Left colon (tissue), 2 donors: ENCODE results near the gene TM9SF1. TPM values are rescaled to one million over a fixed set of nuclear protein-coding genes. Genes with fewer than 3 reads are reported as not detected.
"Not testable (repeated sequence)": the region's sequence is repeated elsewhere in the genome, so short reads cannot be mapped to it uniquely, and the experiment has no call there.

Experiments used
- ATAC-seq: fragments of 200-7000 bp; cut with Tn5 transposase; one replicate; pipeline ENCODE4 v1.9.1; 2020; ENCODE audit warnings: mild to moderate bottlenecking, moderate library complexity
- DNase-seq, 2 donors: peaks; one replicate each; pipeline ENCODE4 v3.0.0-alpha.2; 2020
- intact Hi-C, 2 donors: fragments of 100-400 bp; cut with DNase I in 1 of 2; cut with micrococcal nuclease in 1 of 2; formaldehyde crosslinking; loops; one replicate each; pipeline versions ENCODE4 v1.11.2 to v1.14.0; 2022; cut with DNase I, micrococcal nuclease
- total RNA-seq, 2 donors: library from RNA; stranded (reverse); fragmentation: NEBNext Ultra II Directional; extraction: Animal tissue kit (Norgen Biotek cat#: 25700); gene quantifications; one replicate each; pipeline ENCODE4 v1.2.1, GENCODE V29; 2021
- donor health status: DM: no; HTN: no; CAD: no.
- donor health status: DM: yes; HTN: yes; CAD: no.

The TM9SF1 gene
- total RNA-seq, 2 donors from 2014 or later, result 49.2 to 52.7 TPM

- intact Hi-C loops, result no loop called here
- DNase-seq (no peak), ATAC-seq (peak; percentile 47)
Measured at GRCh38 chr14:24231263-24232120, 36.3 kb upstream of the TM9SF1 start.

DNA sequence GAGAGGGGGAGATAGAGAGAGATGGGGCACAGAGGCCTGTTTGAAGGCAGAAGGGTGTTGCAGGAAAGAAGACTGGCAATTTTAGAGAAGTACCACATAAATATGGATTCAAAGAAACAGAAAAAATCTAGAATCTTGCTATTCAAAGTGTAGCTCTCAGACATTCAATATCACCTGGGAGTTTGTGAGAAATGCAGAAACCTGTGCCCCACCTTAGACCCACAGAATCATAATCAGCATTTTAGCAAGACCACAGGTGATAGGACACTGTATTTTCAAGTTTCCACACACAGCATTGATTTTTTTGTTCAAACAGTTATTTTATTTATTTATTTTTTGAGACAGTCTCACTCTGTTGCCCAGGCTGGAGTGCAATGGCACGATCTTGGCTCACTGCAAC, 33.7 kb upstream of the TM9SF1 start:
- DNase-seq, result no peak
- ATAC-seq, result no peak
- intact Hi-C loops, result no loop called here

- DNase-seq (no peak), ATAC-seq (no peak)
- intact Hi-C loops, result no loop called here
Measured at GRCh38 chr14:24226473-24226872, 31.2 kb upstream of the TM9SF1 start.

DNA sequence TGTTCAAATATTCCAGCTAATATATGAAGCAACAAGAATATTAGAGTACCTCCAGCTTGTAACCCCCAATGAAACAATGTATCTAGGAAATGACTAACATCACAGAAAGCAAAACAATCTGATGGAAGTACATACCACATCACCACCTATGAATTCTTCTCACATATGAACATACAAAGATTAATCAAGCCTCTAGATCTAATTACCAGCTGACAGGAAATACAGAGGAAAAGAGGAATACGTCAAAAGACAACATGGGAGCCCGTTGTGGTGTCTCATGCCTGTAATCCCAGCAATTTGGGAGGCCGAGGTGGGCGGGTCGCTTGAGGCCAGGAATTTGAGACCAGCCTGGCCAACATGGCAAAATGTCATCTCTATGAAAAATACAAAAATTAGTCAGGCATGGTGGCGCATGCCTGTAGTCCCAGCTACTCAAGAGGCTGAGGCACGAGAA, 29.4 kb upstream of the TM9SF1 start:
- intact Hi-C loops, result no loop called here
- ATAC-seq (no peak), DNase-seq (no peak)

DNA sequence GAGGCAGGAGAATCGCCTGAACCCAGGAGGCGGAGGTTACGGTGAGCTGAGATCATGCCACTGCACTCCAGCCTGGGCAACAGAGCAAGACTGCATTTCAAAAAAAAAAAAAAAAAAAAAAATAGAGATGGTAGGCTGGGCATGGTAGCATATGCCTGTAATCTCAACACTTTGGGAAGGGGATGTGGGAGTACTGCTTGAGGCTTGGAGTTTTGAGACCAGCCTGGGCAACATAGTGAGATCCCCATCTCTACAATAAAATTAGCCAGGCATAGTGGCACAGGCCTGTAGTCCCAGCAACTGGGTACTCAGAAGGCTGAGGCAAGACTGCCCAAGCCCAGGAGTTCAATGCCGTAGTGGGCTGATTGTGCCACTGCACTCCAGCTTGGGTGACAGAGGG, 27.7 kb upstream of the TM9SF1 start:
- intact Hi-C loops, ATAC-seq, DNase-seq: not testable (repeated sequence)

GRCh38 chr14:24219521-24219920, 24.3 kb upstream of the TM9SF1 start:
- intact Hi-C loops, result no loop called here
- DNase-seq, result no peak
- no peak for ATAC-seq

- no peak for ATAC-seq
- intact Hi-C loops, result no loop called here
- no peak for DNase-seq
Measured at GRCh38 chr14:24219080-24219479, 23.8 kb upstream of the TM9SF1 start.

GRCh38 chr14:24216876-24217275, 21.6 kb upstream of the TM9SF1 start:
- ATAC-seq, DNase-seq, intact Hi-C loops: not testable (repeated sequence)

GRCh38 chr14:24216345-24216699, 21.1 kb upstream of the TM9SF1 start:
- intact Hi-C loops, result no loop called here
- ATAC-seq (no peak), DNase-seq (no peak)

- intact Hi-C loops, result no loop called here
- DNase-seq (peak; percentile 85 to 90), ATAC-seq (peak; percentile 76)
Measured at GRCh38 chr14:24215495-24216344, 20.5 kb upstream of the TM9SF1 start, which contains the start of gene MDP1. TSS of gene MDP1 (minus strand) at chr14:24216066. CDS start at chr14:24215955, 111 bp downstream.

- intact Hi-C loops, result no loop called here
- DNase-seq, result no peak
- no peak for ATAC-seq
Measured at GRCh38 chr14:24213866-24214662, 18.8 kb upstream of the TM9SF1 start.

GRCh38 chr14:24212924-24213865, 18.0 kb upstream of the TM9SF1 start, which contains the start of gene CHMP4A:
TSS of gene CHMP4A (minus strand) at chr14:24213488. CDS start at chr14:24213439, 49 bp downstream.
- peak; percentile 97 to 99 for DNase-seq
- ATAC-seq, result peak; percentile 83
- intact Hi-C loops, result no loop called here

- no peak for DNase-seq
- intact Hi-C loops, result no loop called here
- no peak for ATAC-seq
Measured at GRCh38 chr14:24211311-24211710, 16.1 kb upstream of the TM9SF1 start.

- DNase-seq (no peak), ATAC-seq (no peak)
- intact Hi-C loops, result no loop called here
Measured at GRCh38 chr14:24207625-24208024, 12.4 kb upstream of the TM9SF1 start.

DNA sequence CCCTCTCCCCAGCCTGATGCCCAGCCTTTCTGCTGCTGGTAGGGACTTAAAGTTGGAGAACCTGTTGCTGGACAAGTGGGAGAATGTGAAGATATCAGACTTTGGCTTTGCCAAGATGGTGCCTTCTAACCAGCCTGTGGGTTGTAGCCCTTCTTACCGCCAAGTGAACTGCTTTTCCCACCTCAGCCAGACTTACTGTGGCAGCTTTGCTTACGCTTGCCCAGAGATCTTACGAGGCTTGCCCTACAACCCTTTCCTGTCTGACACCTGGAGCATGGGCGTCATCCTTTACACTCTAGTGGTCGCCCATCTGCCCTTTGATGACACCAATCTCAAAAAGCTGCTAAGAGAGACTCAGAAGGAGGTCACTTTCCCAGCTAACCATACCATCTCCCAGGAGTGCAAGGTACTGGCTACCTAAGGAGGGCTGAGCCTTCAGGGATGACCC, 11.9 kb upstream of the TM9SF1 start:
- ATAC-seq, result no peak
- no peak for DNase-seq
- intact Hi-C loops, result no loop called here

DNA sequence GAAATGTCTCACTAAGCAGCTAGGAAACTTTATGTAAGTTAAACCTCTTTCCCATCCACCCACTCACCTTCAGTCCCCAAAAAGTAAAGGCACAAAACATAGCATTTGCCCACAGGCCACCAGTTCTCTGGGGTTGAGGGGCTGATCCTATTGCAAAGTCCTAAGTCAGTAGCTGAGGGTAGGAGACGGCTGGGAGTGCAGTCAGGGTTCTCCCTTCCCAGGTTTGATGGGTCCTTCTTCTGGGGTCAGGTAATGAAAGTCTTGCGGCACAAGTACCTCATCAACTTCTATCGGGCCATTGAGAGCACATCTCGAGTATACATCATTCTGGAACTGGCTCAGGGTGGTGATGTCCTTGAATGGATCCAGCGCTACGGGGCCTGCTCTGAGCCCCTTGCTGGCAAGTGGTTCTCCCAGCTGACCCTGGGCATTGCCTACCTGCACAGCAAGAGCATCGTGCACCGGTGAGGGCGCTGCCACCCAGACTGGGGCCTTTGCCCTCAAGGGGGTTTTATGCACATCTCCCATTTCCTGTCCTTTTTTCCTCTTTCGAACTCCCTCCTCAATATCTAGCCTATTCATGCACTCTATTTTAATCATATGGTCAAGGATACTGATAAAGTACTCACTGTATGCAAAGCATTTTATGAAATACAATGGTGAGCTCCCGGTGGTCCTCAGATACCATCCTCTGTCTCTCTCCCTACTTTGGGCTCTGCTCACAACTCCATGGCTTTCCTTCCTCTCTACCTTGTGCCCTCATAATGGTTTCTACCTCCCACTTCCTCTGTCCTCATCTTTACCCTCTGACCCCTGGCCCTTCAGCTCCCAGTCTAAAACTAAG, 11.2 kb upstream of the TM9SF1 start:
- ATAC-seq (no peak), DNase-seq (no peak)
- intact Hi-C loops, result no loop called here
